Measurements from ENCODE around the gene AGAP1. TPM values are rescaled to one million over a fixed set of nuclear protein-coding genes. Genes with fewer than 3 reads are reported as not detected.

Gene AGAP1
- total RNA-seq, 2 donors from 2014 or later: 16.1 to 40.1 TPM

GRCh38 chr2:235588750-235589149 lies 94.9 kb downstream of the AGAP1 start:
- 58% methylated on average over 9 of the region's 9 CpGs for WGBS
- Histone ChIP-seq H3K4me3 (no peak overlapping the region), H3K36me3 (no peaks in the 10 kb centered on the region), H3K27me3 (replicated peaks; ENCODE audit: insufficient read depth) (no peaks in the 10 kb centered on the region), H3K27ac (no peak overlapping the region), H3K9me3 (no peaks in the 10 kb centered on the region), H3K4me1 (replicated peaks) (no peaks in the 10 kb centered on the region)
- intact Hi-C loops (cut with DNase I): no loop called here
- TF ChIP-seq POLR2AphosphoS5 (IDR thresholded peaks at IDR 0.05): no peak
- no peak for TF ChIP-seq POLR2A (IDR thresholded peaks at IDR 0.05)
- TF ChIP-seq CTCF (IDR thresholded peaks at IDR 0.05): no peak
- DNase-seq (ENCODE audit: low spot score): no peak

GRCh38 chr2:235591231-235591730 lies 97.4 kb downstream of the AGAP1 start:
- Histone ChIP-seq H3K4me3 (no peak overlapping the region), H3K36me3 (no peaks in the 10 kb centered on the region), H3K27me3 (replicated peaks; ENCODE audit: insufficient read depth) (no peaks in the 10 kb centered on the region), H3K9me3 (no peaks in the 10 kb centered on the region), H3K4me1 (replicated peaks) (no peaks in the 10 kb centered on the region), H3K27ac (no peak overlapping the region)
- no peak for DNase-seq (ENCODE audit: low spot score)
- intact Hi-C loops (cut with DNase I): no loop called here
- 93% methylated on average over 14 of the region's 14 CpGs for WGBS
- TF ChIP-seq POLR2AphosphoS5 (IDR thresholded peaks at IDR 0.05) (no peak), POLR2A (IDR thresholded peaks at IDR 0.05) (no peak), CTCF (IDR thresholded peaks at IDR 0.05) (no peak)

- no peak for DNase-seq (ENCODE audit: low spot score)
- WGBS: 46% methylated on average over 5 of the region's 5 CpGs
- no peak for TF ChIP-seq CTCF (IDR thresholded peaks at IDR 0.05)
- TF ChIP-seq POLR2A (IDR thresholded peaks at IDR 0.05): no peak
- TF ChIP-seq POLR2AphosphoS5 (IDR thresholded peaks at IDR 0.05): no peak
- no peak overlapping the region for H3K4me3 ChIP-seq
- H3K27me3 ChIP-seq (replicated peaks; ENCODE audit: insufficient read depth): no peaks in the 10 kb centered on the region
- H3K9me3 ChIP-seq: no peaks in the 10 kb centered on the region
- H3K27ac ChIP-seq: no peak overlapping the region
- no peaks in the 10 kb centered on the region for H3K4me1 ChIP-seq (replicated peaks)
- H3K36me3 ChIP-seq: no peaks in the 10 kb centered on the region
- intact Hi-C loops (cut with DNase I): loop anchor here (2.0 kb wide), 1 partner anchor 455 kb away; no protein-coding TSS in a partner anchor
Measured at GRCh38 chr2:235591921-235592320, 98.1 kb downstream of the AGAP1 start.

GRCh38 chr2:235592430-235592829 lies 98.6 kb downstream of the AGAP1 start:
- 82% methylated on average over 11 of the region's 11 CpGs for WGBS

DNA sequence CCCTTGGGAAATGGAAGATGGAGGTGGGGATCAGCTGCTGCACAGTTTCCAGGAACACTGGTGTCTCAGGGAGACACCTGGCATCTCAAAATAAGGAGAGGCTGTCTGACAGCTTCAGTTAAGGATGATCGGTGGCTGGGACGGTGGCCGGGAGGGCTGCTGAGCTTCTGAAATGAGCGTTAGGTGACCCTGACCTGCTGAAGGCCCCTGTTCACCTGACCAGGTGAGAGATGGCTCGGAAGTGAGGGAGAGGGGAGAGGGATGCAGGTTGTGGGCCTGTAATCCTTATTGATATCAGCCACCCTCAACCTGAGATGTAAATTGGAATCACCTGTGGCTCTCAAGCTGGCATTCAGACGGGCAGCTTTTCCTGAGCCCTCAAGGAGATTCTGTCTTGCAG lies 99.0 kb downstream of the AGAP1 start:
- WGBS: 91% methylated on average over 6 of the region's 6 CpGs
- H3K36me3 ChIP-seq: no peaks in the 10 kb centered on the region
- no peaks in the 10 kb centered on the region for H3K9me3 ChIP-seq
- no peak overlapping the region for H3K4me3 ChIP-seq
- no peaks in the 10 kb centered on the region for H3K27me3 ChIP-seq (replicated peaks; ENCODE audit: insufficient read depth)
- no peak for DNase-seq (ENCODE audit: low spot score)
- no peak for TF ChIP-seq POLR2A (IDR thresholded peaks at IDR 0.05)
- TF ChIP-seq CTCF (IDR thresholded peaks at IDR 0.05): no peak
- TF ChIP-seq POLR2AphosphoS5 (IDR thresholded peaks at IDR 0.05): no peak
- no peaks in the 10 kb centered on the region for H3K4me1 ChIP-seq (replicated peaks)
- H3K27ac ChIP-seq: no peak overlapping the region
- intact Hi-C loops (cut with DNase I): loop anchor here (2.0 kb wide), 1 partner anchor 456 kb away; no protein-coding TSS in a partner anchor

More at GRCh38 chr2:235592430-235592829, 98.6 kb downstream of the AGAP1 start:
- Histone ChIP-seq H3K36me3 (no peaks in the 10 kb centered on the region), H3K4me1 (replicated peaks) (no peaks in the 10 kb centered on the region), H3K4me3 (no peak overlapping the region), H3K9me3 (no peaks in the 10 kb centered on the region), H3K27me3 (replicated peaks; ENCODE audit: insufficient read depth) (no peaks in the 10 kb centered on the region), H3K27ac (no peak overlapping the region)
- DNase-seq (ENCODE audit: low spot score): no peak
- TF ChIP-seq POLR2A (IDR thresholded peaks at IDR 0.05): no peak
- no peak for TF ChIP-seq POLR2AphosphoS5 (IDR thresholded peaks at IDR 0.05)
- intact Hi-C loops (cut with DNase I): loop anchor here (2.0 kb wide), 1 partner anchor 456 kb away; no protein-coding TSS in a partner anchor
